Measurements from ENCODE around the gene PDZD8. TPM values are rescaled to one million over a fixed set of nuclear protein-coding genes. Genes with fewer than 3 reads are reported as not detected.
A peak's percentile ranks its signal among the peaks of the same experiment; 100 is the strongest.

PDZD8 gene
- total RNA-seq, 1 donor from 2014 or later, result 31.8 TPM

- Mint-ChIP-seq H3K27ac (ENCODE audit: unreplicated experiment) (no peak overlapping the region), H3K36me3 (ENCODE audit: low read depth) (peaks cover 19% of the 10 kb centered on the region), H3K9me3 (peaks cover 3% of the 10 kb centered on the region), H3K27me3 (ENCODE audit: low read depth) (no peaks in the 10 kb centered on the region), H3K4me1 (no peaks in the 10 kb centered on the region), H3K4me3 (no peak overlapping the region)
- DNase-seq (ENCODE audit: low read depth, low spot score), result no peak
- no peak for TF ChIP-seq CTCF (conservative IDR thresholded peaks at IDR 0.05)
These were observed 41.2 kb downstream of the PDZD8 start for GRCh38 chr10:117334066-117334465.

GRCh38 chr10:117327262-117327661, 48.0 kb downstream of the PDZD8 start:
- Mint-ChIP-seq H3K9me3 (peaks cover 6% of the 10 kb centered on the region), H3K36me3 (ENCODE audit: low read depth) (peaks cover 15% of the 10 kb centered on the region), H3K27ac (ENCODE audit: unreplicated experiment) (no peak overlapping the region), H3K4me3 (no peak overlapping the region), H3K4me1 (peaks cover 3% of the 10 kb centered on the region), H3K27me3 (ENCODE audit: low read depth) (no peaks in the 10 kb centered on the region)
- TF ChIP-seq CTCF (conservative IDR thresholded peaks at IDR 0.05), result no peak
- no peak for DNase-seq (ENCODE audit: low read depth, low spot score)

- H3K27ac Mint-ChIP-seq (ENCODE audit: unreplicated experiment), result no peak overlapping the region
These were observed 50.9 kb downstream of the PDZD8 start for GRCh38 chr10:117324367-117324766.

GRCh38 chr10:117322260-117322659, 53.0 kb downstream of the PDZD8 start:
- DNase-seq (ENCODE audit: low read depth, low spot score), result no peak
- peak overlapping the region; percentile 15 for H3K27ac Mint-ChIP-seq (ENCODE audit: unreplicated experiment)
- H3K36me3 Mint-ChIP-seq (ENCODE audit: low read depth), result peaks cover 15% of the 10 kb centered on the region
- no peaks in the 10 kb centered on the region for H3K27me3 Mint-ChIP-seq (ENCODE audit: low read depth)
- no peak overlapping the region for H3K4me3 Mint-ChIP-seq
- H3K4me1 Mint-ChIP-seq, result peaks cover 5% of the 10 kb centered on the region
- peaks cover 6% of the 10 kb centered on the region for H3K9me3 Mint-ChIP-seq
- no peak for TF ChIP-seq CTCF (conservative IDR thresholded peaks at IDR 0.05)

More at GRCh38 chr10:117324367-117324766, 50.9 kb downstream of the PDZD8 start:
- no peak for TF ChIP-seq CTCF (conservative IDR thresholded peaks at IDR 0.05)
- Mint-ChIP-seq H3K9me3 (peaks cover 6% of the 10 kb centered on the region), H3K4me3 (no peak overlapping the region), H3K27me3 (ENCODE audit: low read depth) (no peaks in the 10 kb centered on the region), H3K36me3 (ENCODE audit: low read depth) (peaks cover 15% of the 10 kb centered on the region), H3K4me1 (peaks cover 5% of the 10 kb centered on the region)
- no peak for DNase-seq (ENCODE audit: low read depth, low spot score)

GRCh38 chr10:117320050-117320665, 55.1 kb downstream of the PDZD8 start:
- Mint-ChIP-seq H3K4me1 (peaks cover 5% of the 10 kb centered on the region), H3K9me3 (no peaks in the 10 kb centered on the region), H3K27me3 (ENCODE audit: low read depth) (no peaks in the 10 kb centered on the region), H3K36me3 (ENCODE audit: low read depth) (peaks cover 3% of the 10 kb centered on the region), H3K27ac (ENCODE audit: unreplicated experiment) (no peak overlapping the region), H3K4me3 (no peak overlapping the region)
- peak; percentile 77 for TF ChIP-seq CTCF (conservative IDR thresholded peaks at IDR 0.05)
- DNase-seq (ENCODE audit: low read depth, low spot score), result no peak

Data from neural crest cell (in vitro differentiated cells).